Measurements from ENCODE around the gene NMNAT3. TPM values are rescaled to one million over a fixed set of nuclear protein-coding genes. Genes with fewer than 3 reads are reported as not detected.

Gene NMNAT3
- total and polyA plus RNA-seq, 7 experiments from 2014 or later: 0.56 to 7.7 (median 5.6) TPM

DNA sequence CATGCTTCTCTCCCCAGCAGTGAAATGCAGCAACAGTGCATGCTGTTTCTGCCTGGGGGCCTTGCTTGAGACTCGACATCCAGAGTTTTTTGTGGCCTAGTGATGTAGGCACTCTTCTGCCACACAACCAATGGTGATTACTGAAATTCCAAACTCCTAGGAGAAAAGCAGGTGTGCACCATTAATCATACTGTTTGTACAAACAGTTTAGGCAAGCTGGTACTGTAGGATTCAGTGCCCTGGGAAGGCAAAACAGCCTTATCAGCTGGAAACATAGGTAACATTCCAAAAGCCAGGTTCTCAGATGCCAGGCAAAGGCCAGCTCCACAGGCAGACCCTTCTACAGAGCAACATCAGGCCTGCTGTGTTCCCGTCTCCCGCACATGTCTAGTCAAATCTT is 120.7 kb downstream of the NMNAT3 start:
- H3K36me3 Mint-ChIP-seq: peaks cover 0 to 13% (median 0%) of the 10 kb centered on the region in 5 donors
- H3K27ac ChIP-seq (ENCODE audit: low read depth, low read length): no peak overlapping the region
- H3K27me3 ChIP-seq (ENCODE audit: control insufficient read depth in 2 of 2, insufficient read depth in 2 of 2, low read length in 2 of 2): no peaks in the 10 kb centered on the region
- no peaks in the 10 kb centered on the region for H3K9me3 ChIP-seq (ENCODE audit: control insufficient read depth in 2 of 3, low read length in 3 of 3)
- H3K27me3 Mint-ChIP-seq: peaks cover 0 to 7% (median 0%) of the 10 kb centered on the region in 5 donors
- no peak overlapping the region for H3K27ac Mint-ChIP-seq
- H3K36me3 ChIP-seq (ENCODE audit: control insufficient read depth in 2 of 3, insufficient read depth in 3 of 3, low read length in 3 of 3): no peaks in the 10 kb centered on the region
- intact Hi-C loops (cut with micrococcal nuclease): no loop called here
- ATAC-seq (no peak), DNase-seq (no peak)
- no peaks in the 10 kb centered on the region for H3K9me3 Mint-ChIP-seq
- no peak overlapping the region for H3K4me3 ChIP-seq (ENCODE audit: low read length)
- H3K4me3 Mint-ChIP-seq: no peak overlapping the region
- H3K4me1 Mint-ChIP-seq: peaks cover 0 to 2% (median 0%) of the 10 kb centered on the region in 7 donors
- ChIA-PET CTCF (interaction anchor here (0.6 kb wide), 1 partner anchor 446 kb away, joined by 6 read pairs; no protein-coding TSS in a partner anchor), POLR2A (no interaction called here)
- H3K4me1 ChIP-seq (ENCODE audit: control insufficient read depth in 2 of 2, insufficient read depth in 2 of 2, low read length in 2 of 2): no peaks in the 10 kb centered on the region

GRCh38 chr3:139555249-139555648 is 122.5 kb downstream of the NMNAT3 start:
- no peak for ATAC-seq
- POLR2A ChIA-PET: no interaction called here

GRCh38 chr3:139554628-139555027 is 123.1 kb downstream of the NMNAT3 start:
- no peaks in the 10 kb centered on the region for H3K9me3 ChIP-seq (ENCODE audit: control insufficient read depth in 2 of 3, low read length in 3 of 3)
- ATAC-seq (no peak), DNase-seq (no peak)
- intact Hi-C loops (cut with micrococcal nuclease): no loop called here
- H3K36me3 ChIP-seq (ENCODE audit: control insufficient read depth in 2 of 3, insufficient read depth in 3 of 3, low read length in 3 of 3): no peaks in the 10 kb centered on the region
- H3K4me3 ChIP-seq (ENCODE audit: low read length): no peak overlapping the region
- H3K27ac ChIP-seq (ENCODE audit: low read depth, low read length): no peak overlapping the region
- H3K27ac Mint-ChIP-seq: no peak overlapping the region
- peaks cover 0 to 1% (median 0%) of the 10 kb centered on the region in 11 donors for H3K9me3 Mint-ChIP-seq
- ChIA-PET CTCF (no interaction called here), POLR2A (no interaction called here)
- peaks cover 0 to 2% (median 0%) of the 10 kb centered on the region in 7 donors for H3K4me1 Mint-ChIP-seq
- H3K27me3 Mint-ChIP-seq: peaks cover 0 to 15% (median 0%) of the 10 kb centered on the region in 5 donors
- peaks cover 0 to 3% (median 0%) of the 10 kb centered on the region in 5 donors for H3K36me3 Mint-ChIP-seq
- no peaks in the 10 kb centered on the region for H3K27me3 ChIP-seq (ENCODE audit: control insufficient read depth in 2 of 2, insufficient read depth in 2 of 2, low read length in 2 of 2)
- H3K4me1 ChIP-seq (ENCODE audit: control insufficient read depth in 2 of 2, insufficient read depth in 2 of 2, low read length in 2 of 2): no peaks in the 10 kb centered on the region
- H3K4me3 Mint-ChIP-seq: no peak overlapping the region

More at GRCh38 chr3:139555249-139555648, 122.5 kb downstream of the NMNAT3 start:
- H3K27me3 Mint-ChIP-seq: peaks cover 0 to 9% (median 0%) of the 10 kb centered on the region in 5 donors
- Histone ChIP-seq H3K4me1 (ENCODE audit: control insufficient read depth in 2 of 2, insufficient read depth in 2 of 2, low read length in 2 of 2) (no peaks in the 10 kb centered on the region), H3K4me3 (ENCODE audit: low read length) (no peak overlapping the region), H3K27me3 (ENCODE audit: control insufficient read depth in 2 of 2, insufficient read depth in 2 of 2, low read length in 2 of 2) (no peaks in the 10 kb centered on the region), H3K36me3 (ENCODE audit: control insufficient read depth in 2 of 3, insufficient read depth in 3 of 3, low read length in 3 of 3) (no peaks in the 10 kb centered on the region), H3K9me3 (ENCODE audit: control insufficient read depth in 2 of 3, low read length in 3 of 3) (no peaks in the 10 kb centered on the region), H3K27ac (ENCODE audit: low read depth, low read length) (no peak overlapping the region)
- H3K36me3 Mint-ChIP-seq: peaks cover 0 to 3% (median 0%) of the 10 kb centered on the region in 5 donors
- no peak for DNase-seq
- intact Hi-C loops (cut with micrococcal nuclease): no loop called here
- H3K27ac Mint-ChIP-seq: no peak overlapping the region
- peaks cover 0 to 2% (median 0%) of the 10 kb centered on the region in 7 donors for H3K4me1 Mint-ChIP-seq
- no peaks in the 10 kb centered on the region for H3K9me3 Mint-ChIP-seq
- no peak overlapping the region for H3K4me3 Mint-ChIP-seq
- CTCF ChIA-PET: no interaction called here

DNA sequence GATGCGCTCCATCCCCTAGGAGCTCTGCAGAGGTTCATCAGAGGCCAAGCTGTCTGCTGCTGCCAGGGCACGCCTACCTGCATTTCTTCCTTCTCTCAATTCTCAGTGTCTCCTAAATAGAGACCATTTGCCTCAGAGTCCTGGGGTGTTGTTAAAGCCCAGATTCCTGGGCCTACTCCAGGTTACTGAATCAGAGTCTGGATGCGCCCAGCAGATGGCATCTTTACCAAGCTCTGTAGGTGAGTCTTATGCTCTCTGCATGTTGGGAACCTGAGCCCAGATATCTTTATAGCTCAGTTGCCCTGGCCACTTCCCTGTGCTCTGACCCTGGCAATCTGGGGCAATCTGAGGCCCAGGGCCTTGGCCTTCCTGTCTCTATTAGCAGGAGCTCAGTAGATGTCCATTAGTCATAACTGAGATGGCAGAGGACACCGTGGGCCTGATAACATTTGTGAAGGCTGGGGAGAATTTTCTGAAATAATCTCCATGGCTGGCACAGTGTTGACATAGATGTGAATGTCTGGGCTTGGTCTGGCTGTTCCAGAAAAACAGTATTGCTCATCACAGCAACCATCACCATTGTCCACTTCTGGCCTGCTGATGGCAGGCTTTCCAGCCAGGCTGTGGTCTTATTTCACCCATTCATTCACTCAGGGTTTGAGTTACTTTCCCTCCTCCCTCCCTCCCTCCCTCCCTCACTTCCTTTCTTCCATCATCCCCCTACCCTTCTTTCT is 125.0 kb downstream of the NMNAT3 start:
- no peaks in the 10 kb centered on the region for H3K27me3 ChIP-seq (ENCODE audit: control insufficient read depth in 2 of 2, insufficient read depth in 2 of 2, low read length in 2 of 2)
- no peak overlapping the region for H3K27ac Mint-ChIP-seq
- H3K27me3 Mint-ChIP-seq: peaks cover 0 to 22% (median 7%) of the 10 kb centered on the region in 5 donors
- H3K27ac ChIP-seq (ENCODE audit: low read depth, low read length): no peak overlapping the region
- H3K36me3 ChIP-seq (ENCODE audit: control insufficient read depth in 2 of 3, insufficient read depth in 3 of 3, low read length in 3 of 3): no peaks in the 10 kb centered on the region
- H3K9me3 Mint-ChIP-seq: peaks cover 0 to 1% (median 0%) of the 10 kb centered on the region in 11 donors
- H3K36me3 Mint-ChIP-seq: peaks cover 0 to 3% (median 0%) of the 10 kb centered on the region in 5 donors
- no peak for ATAC-seq
- H3K4me3 Mint-ChIP-seq: no peak overlapping the region
- peaks cover 0 to 2% (median 0%) of the 10 kb centered on the region in 7 donors for H3K4me1 Mint-ChIP-seq
- CTCF ChIA-PET: no interaction called here
- no peak overlapping the region for H3K4me3 ChIP-seq (ENCODE audit: low read length)
- no peak for DNase-seq
- no peaks in the 10 kb centered on the region for H3K4me1 ChIP-seq (ENCODE audit: control insufficient read depth in 2 of 2, insufficient read depth in 2 of 2, low read length in 2 of 2)
- POLR2A ChIA-PET: no interaction called here
- no peaks in the 10 kb centered on the region for H3K9me3 ChIP-seq (ENCODE audit: control insufficient read depth in 2 of 3, low read length in 3 of 3)
- intact Hi-C loops (cut with micrococcal nuclease): no loop called here

DNA sequence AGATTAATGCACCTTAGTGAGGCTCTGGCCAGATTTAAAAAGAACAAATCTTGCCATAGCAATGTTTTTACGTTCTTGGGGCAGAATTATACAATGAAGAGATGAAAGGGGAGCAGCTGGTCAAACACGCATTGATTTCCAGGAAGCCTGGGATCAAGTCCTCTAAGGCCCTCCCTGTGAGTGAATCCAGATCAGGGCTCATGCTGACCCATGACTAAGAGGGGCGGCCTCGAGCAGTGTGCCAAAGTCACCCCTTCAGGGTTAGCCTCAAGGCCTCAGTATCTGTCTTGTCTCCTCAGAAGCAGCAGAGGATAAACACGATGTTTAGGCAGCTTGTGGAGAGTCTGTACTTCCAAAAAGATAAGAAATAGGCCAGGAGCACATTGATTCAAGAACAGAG is 129.0 kb downstream of the NMNAT3 start:
- Histone ChIP-seq H3K27me3 (ENCODE audit: control insufficient read depth in 2 of 2, insufficient read depth in 2 of 2, low read length in 2 of 2) (no peaks in the 10 kb centered on the region), H3K4me3 (ENCODE audit: low read length) (no peak overlapping the region), H3K4me1 (ENCODE audit: control insufficient read depth in 2 of 2, insufficient read depth in 2 of 2, low read length in 2 of 2) (no peaks in the 10 kb centered on the region), H3K27ac (ENCODE audit: low read depth, low read length) (no peak overlapping the region), H3K36me3 (ENCODE audit: control insufficient read depth in 2 of 3, insufficient read depth in 3 of 3, low read length in 3 of 3) (no peaks in the 10 kb centered on the region), H3K9me3 (ENCODE audit: control insufficient read depth in 2 of 3, low read length in 3 of 3) (no peaks in the 10 kb centered on the region)
- Mint-ChIP-seq H3K27ac (no peak overlapping the region), H3K36me3 (peaks cover 0 to 3% (median 0%) of the 10 kb centered on the region in 5 donors), H3K4me1 (peaks cover 0 to 2% (median 0%) of the 10 kb centered on the region in 7 donors), H3K4me3 (no peak overlapping the region), H3K27me3 (peaks cover 0 to 22% (median 2%) of the 10 kb centered on the region in 5 donors), H3K9me3 (peaks cover 0 to 1% (median 0%) of the 10 kb centered on the region in 11 donors)
- ChIA-PET POLR2A (no interaction called here), CTCF (no interaction called here)
- ATAC-seq (no peak), DNase-seq (no peak)
- intact Hi-C loops (cut with micrococcal nuclease): no loop called here

- H3K27ac Mint-ChIP-seq: no peak overlapping the region
- DNase-seq (no peak), ATAC-seq (no peak)
- intact Hi-C loops (cut with micrococcal nuclease): no loop called here
- Histone ChIP-seq H3K4me3 (ENCODE audit: low read length) (no peak overlapping the region), H3K27ac (ENCODE audit: low read depth, low read length) (no peak overlapping the region), H3K36me3 (ENCODE audit: control insufficient read depth in 2 of 3, insufficient read depth in 3 of 3, low read length in 3 of 3) (no peaks in the 10 kb centered on the region), H3K9me3 (ENCODE audit: control insufficient read depth in 2 of 3, low read length in 3 of 3) (no peaks in the 10 kb centered on the region), H3K27me3 (ENCODE audit: control insufficient read depth in 2 of 2, insufficient read depth in 2 of 2, low read length in 2 of 2) (no peaks in the 10 kb centered on the region), H3K4me1 (ENCODE audit: control insufficient read depth in 2 of 2, insufficient read depth in 2 of 2, low read length in 2 of 2) (no peaks in the 10 kb centered on the region)
- peaks cover 0 to 3% (median 0%) of the 10 kb centered on the region in 5 donors for H3K36me3 Mint-ChIP-seq
- H3K9me3 Mint-ChIP-seq: peaks cover 0 to 1% (median 0%) of the 10 kb centered on the region in 11 donors
- no peak overlapping the region for H3K4me3 Mint-ChIP-seq
- ChIA-PET POLR2A (no interaction called here), CTCF (no interaction called here)
- H3K27me3 Mint-ChIP-seq: peaks cover 2 to 22% (median 4%) of the 10 kb centered on the region in 5 donors
- no peaks in the 10 kb centered on the region for H3K4me1 Mint-ChIP-seq
Measured at GRCh38 chr3:139547666-139548065, 130.1 kb downstream of the NMNAT3 start.

- no peak for ATAC-seq
- ChIA-PET CTCF (no interaction called here), POLR2A (no interaction called here)
- no peaks in the 10 kb centered on the region for H3K36me3 ChIP-seq (ENCODE audit: control insufficient read depth in 2 of 3, insufficient read depth in 3 of 3, low read length in 3 of 3)
- peaks cover 11 to 31% (median 12%) of the 10 kb centered on the region in 5 donors for H3K27me3 Mint-ChIP-seq
- no peak for DNase-seq
- H3K4me1 ChIP-seq (ENCODE audit: control insufficient read depth in 2 of 2, insufficient read depth in 2 of 2, low read length in 2 of 2): no peaks in the 10 kb centered on the region
- H3K27ac ChIP-seq (ENCODE audit: low read depth, low read length): no peak overlapping the region
- peaks cover 0 to 1% (median 0%) of the 10 kb centered on the region in 11 donors for H3K9me3 Mint-ChIP-seq
- intact Hi-C loops (cut with micrococcal nuclease): no loop called here
- H3K9me3 ChIP-seq (ENCODE audit: control insufficient read depth in 2 of 3, low read length in 3 of 3): no peaks in the 10 kb centered on the region
- H3K36me3 Mint-ChIP-seq: peaks cover 0 to 5% (median 0%) of the 10 kb centered on the region in 5 donors
- no peak overlapping the region for H3K4me3 ChIP-seq (ENCODE audit: low read length)
- no peak overlapping the region for H3K27ac Mint-ChIP-seq
- no peak overlapping the region for H3K4me3 Mint-ChIP-seq
- H3K4me1 Mint-ChIP-seq: no peaks in the 10 kb centered on the region
- H3K27me3 ChIP-seq (ENCODE audit: control insufficient read depth in 2 of 2, insufficient read depth in 2 of 2, low read length in 2 of 2): peaks cover 0 to 4% of the 10 kb centered on the region in 2 donors
Measured at GRCh38 chr3:139546772-139547171, 131.0 kb downstream of the NMNAT3 start.
